HepG2 (cell line): ENCODE data around the gene TBL2. TPM values are rescaled to one million over a fixed set of nuclear protein-coding genes. Genes with fewer than 3 reads are reported as not detected.
"Not testable (repeated sequence)": the region's sequence is repeated elsewhere in the genome, so short reads cannot be mapped to it uniquely, and the experiment has no call there.

ENCODE experiments used
- ATAC-seq: fragments of 200-7000 bp; cut with Tn5 transposase; 3 replicates; pipeline ENCODE4 v1.9.1; 2020; ENCODE audit warnings: mild to moderate bottlenecking, moderate library complexity
- BruUV-seq: library from RNA; stranded (reverse); fragments of 400-500 nt; replicated peaks from 2 replicates; lab custom pipeline; 2021; lab: Mats Ljungman, UMichigan
- CTCF ChIA-PET: fragments of 300-600 bp; formaldehyde crosslinking; extraction: SDS; loops from one replicate; lab custom pipeline; 2021; ENCODE audit warnings: low total read pairs, inconsistent platforms, low intra/inter-chr PET ratio; lab: Yijun Ruan, JAX
- POLR2A ChIA-PET: fragments of 350-600 bp; sonication (Branson Sonifier 250); formaldehyde crosslinking; loops from one replicate; lab custom pipeline; 2020; ENCODE audit warnings: antibody characterized with exemption, inconsistent platforms; lab: Yijun Ruan, JAX
- DNase-seq: peaks from one replicate; pipeline ENCODE4 v3.0.0-alpha.2; 2015; ENCODE audit warnings: low spot score
- FAIRE-seq: peaks from 3 replicates; lab custom pipeline; 2011; peaks lifted over from hg19 to GRCh38; lab: Jason Lieb, UNC
- H2AFZ ChIP-seq: one replicate; pipeline ENCODE4 v1.6.1; 2011; ENCODE audit warnings: low read length, inconsistent platforms
- H3K27ac ChIP-seq: fragments of 300-600 bp; 3 replicates; pipeline ENCODE4 v1.8.0; 2011; ENCODE audit warnings: mixed run types, mild to moderate bottlenecking, mixed read lengths, low read length, inconsistent platforms; ENCODE audit not compliant: insufficient read depth; ENCODE audit errors: extremely low read length
- H3K27me3 ChIP-seq, 2 experiments: fragments of 200-600 bp in 1 of 2; 2 replicates in 1 of 2; 3 replicates in 1 of 2; pipeline versions ENCODE4 v1.6.0 to v1.8.0; 2011; ENCODE audit warnings: low read length in 2 of 2, mild to moderate bottlenecking in 2 of 2, moderate library complexity in 2 of 2, inconsistent platforms in 1 of 2; ENCODE audit not compliant: insufficient read depth in 2 of 2, control insufficient read depth in 1 of 2
- H3K36me3 ChIP-seq, 2 experiments: fragments of 200-600 bp in 1 of 2; replicated peaks in 1 of 2; 2 replicates in 1 of 2; 3 replicates in 1 of 2; pipeline versions ENCODE4 v1.5.1 to v1.8.0; 2011; ENCODE audit warnings: low read length in 2 of 2, inconsistent platforms in 1 of 2; ENCODE audit not compliant: insufficient read depth in 2 of 2, control insufficient read depth in 1 of 2
- H3K4me1 ChIP-seq: 2 replicates; pipeline ENCODE4 v1.5.1; 2012; ENCODE audit warnings: low read length, inconsistent platforms; ENCODE audit not compliant: insufficient read depth
- H3K4me2 ChIP-seq: 2 replicates; pipeline ENCODE4 v1.6.0; 2011; ENCODE audit warnings: low read depth, low read length, inconsistent platforms
- H3K4me3 ChIP-seq, 3 experiments: fragments of 200-600 bp in 1 of 3; sonication (generic), shearing (Covaris generic) in 1 of 3; replicated peaks in 1 of 3; 2 replicates each; pipeline ENCODE4 v1.5.1; 2011 to 2016; ENCODE audit warnings: low read length in 3 of 3, inconsistent platforms in 2 of 3, low read depth in 2 of 3, mild to moderate bottlenecking in 2 of 3, control low read depth in 1 of 3, mixed read lengths in 1 of 3; ENCODE audit not compliant: insufficient read depth in 1 of 3
- H3K79me2 ChIP-seq: one replicate; pipeline ENCODE4 v1.6.1; 2011; ENCODE audit warnings: low read length, inconsistent platforms; ENCODE audit not compliant: insufficient read depth
- H3K9ac ChIP-seq: 2 replicates; pipeline ENCODE4 v1.6.0; 2011; ENCODE audit warnings: mild to moderate bottlenecking, low read depth, low read length, inconsistent platforms; ENCODE audit not compliant: insufficient read depth
- H3K9me3 ChIP-seq: 2 replicates; pipeline ENCODE4 v1.5.1; 2012; ENCODE audit warnings: mild to moderate bottlenecking, low read length
- H4K20me1 ChIP-seq: 2 replicates; pipeline ENCODE4 v1.6.0; 2011; ENCODE audit warnings: inconsistent platforms, mild to moderate bottlenecking, low read length, moderate library complexity; ENCODE audit not compliant: insufficient read depth
- U2AF2 ChIP-seq: fragments of 200-400 bp; formaldehyde crosslinking; IDR thresholded peaks from 2 replicates; pipeline ENCODE4 v1.6.1; 2017; ENCODE audit warnings: low read depth, mild to moderate bottlenecking, low read length
- YEATS4 ChIP-seq: sonication (generic); formaldehyde crosslinking; IDR thresholded peaks from 2 replicates; pipeline ENCODE4 v1.4.0; 2020; ENCODE audit warnings: missing genetic modification reagents, borderline replicate concordance
- ZC3H4 ChIP-seq: sonication (generic); formaldehyde crosslinking; IDR thresholded peaks from 2 replicates; pipeline ENCODE4 v1.4.0; 2020; ENCODE audit warnings: missing genetic modification reagents, borderline replicate concordance
- ZFP1 ChIP-seq: IDR thresholded peaks from 2 replicates; pipeline ENCODE4 v1.6.1; 2016
- WGBS: methylation state at CpG from one replicate; pipeline ENCODE4 v1.1.6; 2017; ENCODE audit warnings: low lambda C conversion rate; 5-methylcytosine and 5-hydroxymethylcytosine counted together
- in situ Hi-C: cut with HindIII; loops from 2 replicates; pipeline ENCODE4 v1.10.0; 2017; ENCODE audit warnings: low pct_unique_long_range_greater_than_20kb; ENCODE audit not compliant: extremely low pct_ligation_motif_present
- intact Hi-C: fragments of 100-400 bp; cut with micrococcal nuclease; formaldehyde crosslinking; loops from one replicate; pipeline ENCODE4 v1.10.0; 2022; ENCODE audit not compliant: unreplicated experiment
- polyA plus RNA-seq, 8 experiments: library from polyadenylated mRNA; depleted of rRNA in 3 of 8; stranded (reverse) in 7 of 8; unstranded in 1 of 8; fragments of >200 nt; fragmentation: Illumina TruSeq in 4 of 8; extraction: Trizol in 4 of 8; gene quantifications; 2 replicates each; pipeline versions ENCODE4 v1.2.1 to v1.2.3, GENCODE V29; 2011 to 2016; ENCODE audit warnings: low read depth in 4 of 8, missing spikeins in 1 of 8, mixed read lengths in 1 of 8; ENCODE audit not compliant: insufficient read depth in 1 of 8
- total RNA-seq, 5 experiments: library from RNA; depleted of rRNA; stranded (reverse); fragments of >200 nt; fragmentation: Illumina TruSeq; extraction: Trizol; gene quantifications; 2 replicates each; pipeline ENCODE4 v1.2.3, GENCODE V29; 2016; ENCODE audit warnings: low read depth in 1 of 5
- TF ChIP-seq, protein P1 (sequence below): IDR thresholded peaks from 2 replicates; pipeline ENCODE4 v1.6.1; 2016; ENCODE audit warnings: mild to moderate bottlenecking
- TF ChIP-seq, protein P2 (sequence below): sonication (generic); formaldehyde crosslinking; IDR thresholded peaks from 2 replicates; pipeline ENCODE4 v1.4.0; 2020; ENCODE audit warnings: missing genetic modification reagents, borderline replicate concordance

The TBL2 gene
- total and polyA plus RNA-seq, 2 of the 13 experiments (the other 11 are each of a cell fraction or from before 2014, with no cell fraction given): 43.4 to 47.2 TPM

DNA sequence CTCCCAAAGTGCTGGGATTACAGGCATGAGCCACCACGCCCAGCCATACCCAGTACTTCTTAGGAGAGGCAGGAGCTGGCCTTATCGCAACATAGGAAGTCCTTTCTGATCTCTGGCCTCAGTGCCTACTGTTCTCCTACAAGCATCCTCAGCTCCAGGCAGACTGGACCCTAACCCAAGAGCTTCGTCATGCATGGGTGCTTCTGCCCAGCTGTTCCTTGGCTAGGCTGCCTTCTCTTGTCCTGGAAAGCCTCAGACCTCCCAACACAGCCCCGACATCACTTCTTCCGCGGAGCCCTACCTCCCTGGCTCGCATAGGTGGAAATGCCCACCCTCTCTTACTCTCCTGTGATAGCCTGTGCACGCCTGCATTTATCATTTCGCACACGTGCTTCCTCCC is 36.7 kb downstream of the TBL2 start (continued):
- TF ChIP-seq ZC3H4 (CRISPR knock-in tag): no peak

DNA sequence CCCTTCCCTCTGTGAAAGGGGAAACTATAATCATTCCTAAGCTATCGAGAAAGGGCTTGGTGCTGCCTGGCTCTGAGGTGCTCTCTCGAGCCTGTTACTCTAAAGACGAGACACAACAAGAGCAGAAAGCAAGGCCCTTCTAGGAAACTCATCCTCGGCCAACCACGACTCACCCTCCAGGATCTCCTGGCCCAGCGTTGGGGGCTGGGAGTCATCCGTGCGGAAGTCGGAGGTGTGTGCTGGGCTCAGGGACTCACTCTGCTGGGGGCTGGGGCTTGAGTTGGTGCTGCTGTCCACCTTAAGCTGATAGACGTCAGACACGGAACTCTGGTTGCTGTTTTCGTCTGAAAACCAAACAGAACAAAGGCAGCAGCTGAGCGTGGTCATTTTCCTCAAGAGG is 38.7 kb downstream of the TBL2 start:
- TF ChIP-seq U2AF2 (no peak), ZC3H4 (CRISPR knock-in tag) (no peak), ZFP1 (CRISPR knock-in tag) (no peak), YEATS4 (CRISPR knock-in tag) (no peak)
- TF ChIP-seq, protein P1, sequence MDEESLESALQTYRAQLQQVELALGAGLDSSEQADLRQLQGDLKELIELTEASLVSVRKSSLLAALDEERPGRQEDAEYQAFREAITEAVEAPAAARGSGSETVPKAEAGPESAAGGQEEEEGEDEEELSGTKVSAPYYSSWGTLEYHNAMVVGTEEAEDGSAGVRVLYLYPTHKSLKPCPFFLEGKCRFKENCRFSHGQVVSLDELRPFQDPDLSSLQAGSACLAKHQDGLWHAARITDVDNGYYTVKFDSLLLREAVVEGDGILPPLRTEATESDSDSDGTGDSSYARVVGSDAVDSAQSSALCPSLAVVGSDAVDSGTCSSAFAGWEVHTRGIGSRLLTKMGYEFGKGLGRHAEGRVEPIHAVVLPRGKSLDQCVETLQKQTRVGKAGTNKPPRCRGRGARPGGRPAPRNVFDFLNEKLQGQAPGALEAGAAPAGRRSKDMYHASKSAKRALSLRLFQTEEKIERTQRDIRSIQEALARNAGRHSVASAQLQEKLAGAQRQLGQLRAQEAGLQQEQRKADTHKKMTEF (CRISPR knock-in tag): no peak
- TF ChIP-seq, protein P2, sequence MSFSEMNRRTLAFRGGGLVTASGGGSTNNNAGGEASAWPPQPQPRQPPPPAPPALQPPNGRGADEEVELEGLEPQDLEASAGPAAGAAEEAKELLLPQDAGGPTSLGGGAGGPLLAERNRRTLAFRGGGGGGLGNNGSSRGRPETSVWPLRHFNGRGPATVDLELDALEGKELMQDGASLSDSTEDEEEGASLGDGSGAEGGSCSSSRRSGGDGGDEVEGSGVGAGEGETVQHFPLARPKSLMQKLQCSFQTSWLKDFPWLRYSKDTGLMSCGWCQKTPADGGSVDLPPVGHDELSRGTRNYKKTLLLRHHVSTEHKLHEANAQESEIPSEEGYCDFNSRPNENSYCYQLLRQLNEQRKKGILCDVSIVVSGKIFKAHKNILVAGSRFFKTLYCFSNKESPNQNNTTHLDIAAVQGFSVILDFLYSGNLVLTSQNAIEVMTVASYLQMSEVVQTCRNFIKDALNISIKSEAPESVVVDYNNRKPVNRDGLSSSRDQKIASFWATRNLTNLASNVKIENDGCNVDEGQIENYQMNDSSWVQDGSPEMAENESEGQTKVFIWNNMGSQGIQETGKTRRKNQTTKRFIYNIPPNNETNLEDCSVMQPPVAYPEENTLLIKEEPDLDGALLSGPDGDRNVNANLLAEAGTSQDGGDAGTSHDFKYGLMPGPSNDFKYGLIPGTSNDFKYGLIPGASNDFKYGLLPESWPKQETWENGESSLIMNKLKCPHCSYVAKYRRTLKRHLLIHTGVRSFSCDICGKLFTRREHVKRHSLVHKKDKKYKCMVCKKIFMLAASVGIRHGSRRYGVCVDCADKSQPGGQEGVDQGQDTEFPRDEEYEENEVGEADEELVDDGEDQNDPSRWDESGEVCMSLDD (CRISPR knock-in tag): no peak
- intact Hi-C loops (no loop called here), in situ Hi-C loops (no loop called here)
- no peak for DNase-seq
- Histone ChIP-seq H3K4me2 (no peak overlapping the region), H3K9ac (no peak overlapping the region), H3K4me1 (no peaks in the 10 kb centered on the region), H4K20me1 (no peaks in the 10 kb centered on the region), H2AFZ (no peak overlapping the region), H3K79me2 (no peaks in the 10 kb centered on the region), H3K36me3 (peaks cover 26 to 63% of the 10 kb centered on the region in 2 experiments), H3K9me3 (no peaks in the 10 kb centered on the region), H3K27me3 (no peaks in the 10 kb centered on the region), H3K4me3 (no peak overlapping the region), H3K27ac (no peak overlapping the region)
- no TSS peak for BruUV-seq
- 97% methylated on average over 13 of the region's 13 CpGs for WGBS
- FAIRE-seq: no peak
- ATAC-seq: no peak
- ChIA-PET CTCF (no interaction called here), POLR2A (interaction anchor here (1.1 kb wide), 1 partner anchor 17 kb away, joined by 4 read pairs; the partner anchor contains the start of gene BAZ1B)

DNA sequence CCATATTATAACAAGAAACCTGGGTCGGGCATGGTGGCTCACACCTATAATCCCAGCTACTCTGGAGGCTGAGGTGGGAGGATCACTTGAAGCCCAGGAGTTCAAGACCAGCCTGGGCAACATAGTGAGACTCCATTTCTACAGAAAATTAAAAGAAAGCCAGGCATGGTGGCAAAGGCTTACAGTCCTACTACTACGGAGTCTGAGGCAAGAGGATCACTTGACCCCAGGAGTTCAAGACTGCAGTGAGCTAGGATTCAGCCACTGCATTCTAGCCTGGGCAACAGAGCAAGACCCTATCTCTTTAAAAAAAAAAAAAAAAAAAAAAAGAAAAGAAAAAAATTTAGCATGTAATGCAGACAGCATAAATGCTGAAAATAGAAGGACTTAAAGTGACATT is 39.9 kb downstream of the TBL2 start:
- H3K4me3 ChIP-seq, CTCF ChIA-PET, H3K27ac ChIP-seq, H4K20me1 ChIP-seq, H2AFZ ChIP-seq, intact Hi-C loops, H3K4me1 ChIP-seq, FAIRE-seq, BruUV-seq, H3K27me3 ChIP-seq, POLR2A ChIA-PET, H3K9ac ChIP-seq, H3K4me2 ChIP-seq, H3K79me2 ChIP-seq, in situ Hi-C loops, H3K9me3 ChIP-seq, DNase-seq, ATAC-seq: not testable (repeated sequence)
- WGBS: 100% methylated on average over 2 of the region's 2 CpGs
- H3K36me3 ChIP-seq: peaks cover 24 to 57% of the 10 kb centered on the region in 2 experiments
